Activated CD8-positive, alpha-beta T cell treated with anti-CD3 and anti-CD28 coated beads for 36 hours (primary cell): ENCODE results near the gene CHRM2. TPM values are rescaled to one million over a fixed set of nuclear protein-coding genes. Genes with fewer than 3 reads are reported as not detected.

ENCODE experiments used
- ATAC-seq: fragments of 200-7000 bp; cut with Tn5 transposase; one replicate; pipeline ENCODE4 v1.10.0; 2021; ENCODE audit warnings: mild to moderate bottlenecking, moderate library complexity
- CTCF ChIA-PET: fragments of 350-600 bp; sonication (Branson Sonifier 250); formaldehyde crosslinking; loops from one replicate; lab custom pipeline; 2021; ENCODE audit warnings: antibody characterized with exemption; lab: Charles Lee
- POLR2A ChIA-PET: fragments of 350-600 bp; sonication (Branson Sonifier 250); formaldehyde crosslinking; loops from one replicate; lab custom pipeline; 2021; ENCODE audit warnings: antibody characterized with exemption; lab: Charles Lee
- DNase-seq: peaks from one replicate; pipeline ENCODE4 v3.0.0-alpha.2; 2020
- H3K27ac Mint-ChIP-seq: one replicate; pipeline ENCODE4 v1.8.0; 2021; ENCODE audit warnings: mild to moderate bottlenecking, mixed read lengths
- H3K27me3 Mint-ChIP-seq: one replicate; pipeline ENCODE4 v1.8.0; 2021; ENCODE audit warnings: mixed read lengths
- H3K36me3 Mint-ChIP-seq: one replicate; pipeline ENCODE4 v1.8.0; 2021; ENCODE audit warnings: low read depth, mixed read lengths
- H3K4me1 Mint-ChIP-seq: one replicate; pipeline ENCODE4 v1.8.0; 2021; ENCODE audit warnings: low read depth, mixed read lengths
- H3K4me3 Mint-ChIP-seq: one replicate; pipeline ENCODE4 v1.8.0; 2021; ENCODE audit warnings: mild to moderate bottlenecking, moderate library complexity, mixed read lengths
- H3K9me3 Mint-ChIP-seq: one replicate; pipeline ENCODE4 v1.8.0; 2021; ENCODE audit warnings: mixed read lengths
- CTCF ChIP-seq: fragments of 200-600 bp; IDR thresholded peaks from one replicate; pipeline ENCODE4 v1.8.0; 2022; ENCODE audit warnings: antibody characterized with exemption, mild to moderate bottlenecking
- intact Hi-C: fragments of 100-400 bp; cut with micrococcal nuclease; formaldehyde crosslinking; loops from one replicate; pipeline ENCODE4 v1.10.0; 2022
- microRNA-seq: library from miRNA; unstranded; fragments of <30 nt; microRNA quantifications from one replicate; pipeline ENCODE4 v1.2.0, GENCODE V29; 2022; ENCODE audit warnings: borderline microRNAs expressed, borderline replicate concordance
- total RNA-seq, 2 experiments: library from RNA; stranded (reverse); gene quantifications; one replicate each; pipeline ENCODE4 v1.2.3, GENCODE V29; 2021

The CHRM2 gene
- total RNA-seq, 2 experiments from 2014 or later: not detected

GRCh38 chr7:137069249-137069963 lies 201.0 kb downstream of the CHRM2 start:
- CTCF ChIA-PET: interaction anchor here (0.8 kb wide), 1 partner anchor 63 kb away, joined by 3 read pairs; no protein-coding TSS in a partner anchor
- H3K27ac Mint-ChIP-seq: no peak overlapping the region
- intact Hi-C loops: no loop called here
- H3K9me3 Mint-ChIP-seq: peaks cover 11% of the 10 kb centered on the region
- H3K4me3 Mint-ChIP-seq: no peak overlapping the region
- no peaks in the 10 kb centered on the region for H3K4me1 Mint-ChIP-seq
- H3K27me3 Mint-ChIP-seq: no peaks in the 10 kb centered on the region
- ATAC-seq (no peak), DNase-seq (no peak)
- POLR2A ChIA-PET: no interaction called here
- TF ChIP-seq CTCF: no peak
- no peaks in the 10 kb centered on the region for H3K36me3 Mint-ChIP-seq

Small RNAs within 50 kb of the gene (microRNA-seq; reads per million reads assigned to microRNA genes)
- 1.8 reads per million for gene MIR490
